Measurements from ENCODE around the gene DOK4. TPM values are rescaled to one million over a fixed set of nuclear protein-coding genes. Genes with fewer than 3 reads are reported as not detected.
"Not testable (repeated sequence)": the region's sequence is repeated elsewhere in the genome, so short reads cannot be mapped to it uniquely, and the experiment has no call there.

Gene DOK4
- total RNA-seq, 1 donor from 2014 or later, result 19.3 TPM

DNA sequence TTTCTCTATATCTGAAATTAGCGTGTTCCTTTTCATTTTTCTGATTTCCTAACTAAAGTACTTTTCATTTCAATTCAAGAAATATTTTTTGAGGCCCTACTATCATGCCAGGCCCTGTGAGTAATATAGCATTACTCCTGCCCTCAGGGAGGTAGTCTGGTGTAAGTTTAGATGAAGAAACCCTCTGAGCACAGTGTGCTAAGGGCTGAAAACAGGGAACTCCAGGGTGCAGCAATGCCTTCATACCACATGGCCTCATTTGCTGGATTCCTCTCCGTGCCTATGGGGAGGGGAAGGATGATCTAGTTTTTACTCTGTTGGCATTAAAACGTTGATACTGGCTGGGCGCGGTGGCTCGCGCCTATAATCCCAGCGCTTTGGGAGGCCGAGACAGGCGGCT is 34.3 kb downstream of the DOK4 start:
- no peak for DNase-seq (ENCODE audit: extremely low read depth, low read depth, low spot score)

GRCh38 chr16:57447186-57447962 is 38.9 kb downstream of the DOK4 start, which contains the start of the genes CIAPIN1 and COQ9:
TSS of gene CIAPIN1 (minus strand) at chr16:57447385. CDS start at chr16:57440928, 6,457 bp downstream.
TSS of gene COQ9 (plus strand) at chr16:57447479. CDS start at chr16:57447506, 27 bp downstream.
- DNase-seq (ENCODE audit: extremely low read depth, low read depth, low spot score), result no peak

GRCh38 chr16:57446531-57447185 is 39.6 kb downstream of the DOK4 start:
- DNase-seq (ENCODE audit: extremely low read depth, low read depth, low spot score), result no peak

DNA sequence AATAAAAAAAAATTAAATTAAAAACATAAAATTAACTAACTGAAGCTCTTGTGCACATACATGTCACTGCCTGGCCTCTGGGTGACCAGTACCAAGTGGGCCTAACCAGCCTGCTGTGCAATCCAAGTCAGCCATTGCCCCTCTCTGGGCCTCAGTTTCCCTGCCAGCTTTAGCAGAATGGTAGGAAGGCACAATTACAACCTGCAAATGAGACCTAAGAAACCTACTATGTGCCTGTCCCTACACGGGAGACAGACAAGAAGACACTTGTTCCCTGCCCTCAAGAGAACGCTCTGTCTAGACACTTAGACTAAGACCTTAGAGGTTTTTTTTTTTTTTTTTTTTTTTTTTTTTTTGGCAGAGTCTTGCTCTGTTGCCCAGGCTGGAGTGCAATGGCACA is 40.8 kb downstream of the DOK4 start:
- DNase-seq (ENCODE audit: extremely low read depth, low read depth, low spot score), result no peak

DNA sequence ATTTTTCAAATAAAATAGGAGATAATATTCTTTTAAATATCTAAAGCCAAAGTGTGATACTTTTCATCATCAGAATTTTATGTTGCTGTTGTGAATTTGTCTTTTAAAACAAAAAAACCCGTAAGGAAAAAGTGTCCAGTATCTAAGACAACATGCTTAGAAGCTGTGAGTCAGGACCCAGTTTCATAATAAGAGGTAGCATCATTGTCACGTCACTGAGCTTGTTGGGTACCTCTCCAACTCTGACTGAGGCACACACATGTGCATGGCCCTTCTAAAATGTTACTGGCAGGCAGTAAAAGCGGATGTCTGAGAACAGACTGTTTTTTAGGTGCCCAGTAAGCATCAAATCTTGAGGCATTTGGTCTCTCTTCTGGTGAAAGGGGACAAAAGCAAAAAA is 41.6 kb downstream of the DOK4 start:
- no peak for DNase-seq (ENCODE audit: extremely low read depth, low read depth, low spot score)

GRCh38 chr16:57440551-57440950 is 45.7 kb downstream of the DOK4 start:
- not testable (repeated sequence) for DNase-seq (ENCODE audit: extremely low read depth, low read depth, low spot score)

GRCh38 chr16:57439947-57440346 is 46.3 kb downstream of the DOK4 start:
- DNase-seq (ENCODE audit: extremely low read depth, low read depth, low spot score), result not testable (repeated sequence)

DNA sequence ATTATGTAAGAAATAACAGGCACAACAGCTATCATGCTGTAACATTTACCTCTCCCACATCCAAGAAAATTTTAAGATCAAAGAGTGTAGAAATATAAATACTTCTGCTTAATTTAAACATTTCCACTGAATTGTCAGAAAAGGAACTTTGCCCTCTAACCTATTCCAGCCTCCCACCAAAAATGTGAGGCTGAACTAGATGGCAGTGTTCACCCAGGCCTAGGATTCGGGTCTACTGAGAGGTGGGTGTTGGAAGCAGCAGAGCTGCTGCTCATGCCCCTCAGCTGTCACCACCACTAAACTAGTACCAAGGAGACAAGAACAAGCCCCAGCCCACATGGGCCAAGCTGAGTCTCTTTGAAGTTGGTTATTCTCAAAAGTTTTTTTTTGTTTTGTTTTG is 50.5 kb downstream of the DOK4 start:
- DNase-seq (ENCODE audit: extremely low read depth, low read depth, low spot score), result no peak

- no peak for DNase-seq (ENCODE audit: extremely low read depth, low read depth, low spot score)
Observed at GRCh38 chr16:57434003-57434402, 52.3 kb downstream of the DOK4 start.

DNA sequence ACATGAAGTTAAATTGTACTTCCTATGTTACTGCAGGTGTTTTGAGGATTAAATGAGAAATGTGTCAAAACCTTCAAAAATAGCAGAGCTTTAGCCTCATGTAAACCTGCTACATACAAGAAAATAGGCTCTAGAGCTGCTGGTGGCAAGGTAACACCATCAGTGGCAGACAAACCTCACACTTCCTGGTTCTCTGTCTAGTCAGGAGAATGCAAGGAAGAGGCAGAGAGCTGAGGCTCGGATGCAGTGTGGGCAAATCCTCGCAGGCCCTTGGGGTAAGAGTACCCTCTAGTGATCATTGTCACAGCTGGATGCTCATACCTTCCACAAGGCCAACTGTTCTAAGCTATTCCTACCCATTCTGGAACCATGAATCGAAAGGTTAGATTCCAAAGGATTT is 53.3 kb downstream of the DOK4 start:
- no peak for DNase-seq (ENCODE audit: extremely low read depth, low read depth, low spot score)

DNA sequence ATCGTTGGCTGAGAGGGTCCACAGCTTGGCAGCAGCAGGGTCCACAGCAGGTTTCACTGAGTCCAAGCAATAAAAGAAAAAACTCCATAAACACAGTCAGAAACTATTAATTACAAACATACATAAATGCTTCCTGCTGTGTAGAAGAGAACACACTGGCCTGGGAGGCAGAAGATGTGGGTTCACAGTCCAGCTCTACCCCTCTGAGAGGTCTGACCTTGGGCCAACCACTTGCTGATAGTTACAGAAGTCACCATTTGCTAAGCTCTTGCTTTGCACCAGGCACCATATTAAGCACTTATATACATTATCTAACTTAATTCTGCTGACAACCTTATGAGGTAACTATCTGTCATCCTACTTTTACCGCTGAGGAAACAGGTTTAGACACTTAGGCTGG is 53.8 kb downstream of the DOK4 start:
- DNase-seq (ENCODE audit: extremely low read depth, low read depth, low spot score), result no peak

GRCh38 chr16:57430955-57431354 is 55.3 kb downstream of the DOK4 start:
- DNase-seq (ENCODE audit: extremely low read depth, low read depth, low spot score), result no peak

GRCh38 chr16:57427824-57428223 is 58.5 kb downstream of the DOK4 start:
- DNase-seq (ENCODE audit: extremely low read depth, low read depth, low spot score), result no peak

DNA sequence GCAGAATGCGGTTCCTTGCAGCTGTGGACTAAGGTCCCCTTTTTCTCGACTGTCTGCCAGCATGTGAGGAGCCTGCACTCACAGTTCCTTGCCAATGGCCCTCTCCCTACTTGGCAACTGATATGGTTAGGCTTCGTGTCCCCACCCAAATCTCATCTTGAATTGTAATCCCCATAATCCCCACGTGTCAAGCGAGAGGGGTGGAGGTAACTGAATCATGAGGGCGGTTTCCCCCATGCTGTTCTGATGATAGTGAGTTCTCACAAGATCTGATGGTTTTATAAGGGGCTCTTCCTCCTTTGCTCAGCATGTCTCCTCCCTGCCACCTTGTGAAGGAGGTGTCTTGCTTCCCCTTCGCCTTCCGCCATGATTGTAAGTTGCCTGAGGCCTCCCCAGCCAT is 59.0 kb downstream of the DOK4 start:
- DNase-seq (ENCODE audit: extremely low read depth, low read depth, low spot score), result no peak

DNA sequence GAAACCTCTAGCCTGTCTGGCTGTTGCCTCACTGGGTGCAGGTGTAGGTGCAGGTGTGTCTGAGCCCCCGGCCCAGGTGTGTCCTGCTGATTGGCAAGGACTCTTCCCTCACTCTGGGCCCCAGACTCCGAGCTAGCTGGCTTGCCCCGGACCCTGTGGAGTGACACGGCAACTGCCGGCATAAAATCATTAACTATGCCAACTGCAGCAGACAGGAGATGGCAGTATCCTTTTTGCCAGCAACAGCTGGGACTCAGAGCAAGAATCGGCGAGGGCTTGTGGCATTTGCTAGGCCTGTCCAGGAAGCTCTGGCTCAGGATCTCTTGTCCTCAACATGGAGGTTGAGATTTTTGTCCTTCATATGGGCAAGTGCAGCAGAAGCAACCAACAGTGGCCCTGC is 59.9 kb downstream of the DOK4 start:
- DNase-seq (ENCODE audit: extremely low read depth, low read depth, low spot score), result no peak

- DNase-seq (ENCODE audit: extremely low read depth, low read depth, low spot score), result no peak
Observed at GRCh38 chr16:57424583-57424982, 61.7 kb downstream of the DOK4 start.

- no peak for DNase-seq (ENCODE audit: extremely low read depth, low read depth, low spot score)
Observed at GRCh38 chr16:57423152-57423551, 63.1 kb downstream of the DOK4 start.

DNA sequence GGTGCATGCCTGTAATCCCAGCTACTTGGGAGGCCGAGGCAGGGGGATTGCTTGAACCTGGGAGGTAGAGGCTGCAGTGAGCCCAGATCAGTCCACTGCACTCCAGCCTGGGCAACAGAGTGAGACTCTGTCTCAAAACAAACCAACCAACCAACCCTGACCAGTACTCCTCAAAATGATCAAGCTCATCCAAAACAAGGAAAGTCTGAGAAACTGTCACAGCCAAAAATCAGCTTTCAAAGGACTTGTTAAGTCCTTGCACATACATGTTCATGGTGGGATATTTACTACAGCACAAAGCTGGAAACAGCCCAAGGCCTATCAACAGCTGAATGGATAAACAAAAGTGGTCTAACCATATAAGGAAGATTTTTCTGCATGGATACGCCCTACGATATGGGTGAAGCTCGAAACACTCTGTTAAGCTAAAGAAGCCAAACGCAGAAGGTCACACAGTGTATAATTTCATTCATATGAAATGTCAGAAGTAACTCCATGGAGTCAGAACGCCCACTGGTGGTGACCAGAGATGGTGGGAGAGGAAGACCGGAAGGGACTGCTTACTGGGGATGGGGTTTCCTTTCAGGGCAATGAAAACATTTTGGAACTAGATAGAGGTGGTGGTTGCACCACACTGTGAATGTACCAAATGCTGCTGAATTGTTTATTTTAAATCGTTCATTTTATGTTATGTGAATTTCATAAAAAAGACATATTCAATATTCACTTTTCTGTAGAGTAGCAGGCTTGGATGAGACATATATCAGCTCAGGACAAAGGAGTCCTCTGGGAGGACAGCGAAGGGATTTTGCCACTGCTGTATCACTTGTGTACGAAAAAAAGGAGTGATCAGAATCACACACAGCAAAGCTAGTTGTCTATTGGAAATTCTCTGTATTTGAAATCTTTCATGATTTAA is 64.0 kb downstream of the DOK4 start:
- no peak for DNase-seq (ENCODE audit: extremely low read depth, low read depth, low spot score)
